HFFc6 (cell line): ENCODE data around the gene PTPRK. TPM values are rescaled to one million over a fixed set of nuclear protein-coding genes. Genes with fewer than 3 reads are reported as not detected.
A peak's percentile ranks its signal among the peaks of the same experiment; 100 is the strongest.

Source experiments
- DNase-seq: peaks from one replicate; pipeline ENCODE4 v3.0.0-alpha.2; 2018
- H3K27ac Mint-ChIP-seq: 2 replicates; pipeline ENCODE4 v1.8.0; 2020; ENCODE audit warnings: mild to moderate bottlenecking, mixed read lengths
- H3K27me3 Mint-ChIP-seq: 2 replicates; pipeline ENCODE4 v1.8.0; 2021; ENCODE audit warnings: mild to moderate bottlenecking, moderate library complexity, mixed read lengths; ENCODE audit not compliant: insufficient read depth
- H3K36me3 Mint-ChIP-seq: 2 replicates; pipeline ENCODE4 v1.8.0; 2021; ENCODE audit warnings: low read depth, mixed read lengths
- H3K4me1 Mint-ChIP-seq: 2 replicates; pipeline ENCODE4 v1.8.0; 2020; ENCODE audit warnings: low read depth, mixed read lengths
- H3K4me3 Mint-ChIP-seq: 2 replicates; pipeline ENCODE4 v1.8.0; 2020; ENCODE audit warnings: mild to moderate bottlenecking, moderate library complexity, mixed read lengths
- H3K9me3 Mint-ChIP-seq: 2 replicates; pipeline ENCODE4 v1.8.0; 2020; ENCODE audit warnings: mild to moderate bottlenecking, mixed read lengths
- total RNA-seq, 6 experiments: library from RNA; stranded (reverse); fragmentation: NEBNext Ultra II Directional; extraction: Animal tissue kit (Norgen Biotek cat#: 25700); gene quantifications; 2 replicates in 1 of 6; 3 replicates in 5 of 6; pipeline ENCODE4 v1.2.3, GENCODE V29; 2021
- TF ChIP-seq, protein P1 (sequence below): fragments of 200-600 bp; sonication (generic); IDR thresholded peaks from 2 replicates; pipeline ENCODE4 v1.5.0; 2021; ENCODE audit warnings: antibody characterized with exemption, mild to moderate bottlenecking

PTPRK gene
- total RNA-seq, 6 experiments from 2014 or later, result 92.8 to 104 (median 97.3) TPM

DNA sequence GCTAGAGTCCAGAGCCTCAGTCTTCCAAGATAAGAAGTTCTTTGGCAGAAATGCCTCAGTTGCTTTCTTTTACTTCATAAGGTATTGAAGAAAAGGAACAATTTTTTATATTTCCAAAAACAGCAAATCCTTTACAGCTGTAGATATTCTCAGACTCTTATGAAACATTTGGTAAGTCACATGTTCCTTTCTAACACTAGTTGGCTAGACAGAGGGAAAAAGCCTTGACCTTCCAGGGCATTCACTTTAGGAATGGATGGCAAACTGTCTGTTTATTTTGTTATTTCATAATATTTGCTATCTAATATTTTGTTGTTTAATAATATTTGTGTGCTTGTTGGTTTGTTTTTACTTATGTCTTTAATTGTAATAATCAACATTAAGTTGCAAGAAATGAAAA, 140.8 kb downstream of the PTPRK start:
- Mint-ChIP-seq H3K27me3 (peaks cover 5% of the 10 kb centered on the region; the same call in 1 of the 2 replicates), H3K9me3 (peaks cover 27% of the 10 kb centered on the region), H3K4me1 (peaks cover 7% of the 10 kb centered on the region), H3K4me3 (no peak overlapping the region), H3K27ac (no peak overlapping the region), H3K36me3 (peaks cover 47% of the 10 kb centered on the region)
- TF ChIP-seq, protein P1, sequence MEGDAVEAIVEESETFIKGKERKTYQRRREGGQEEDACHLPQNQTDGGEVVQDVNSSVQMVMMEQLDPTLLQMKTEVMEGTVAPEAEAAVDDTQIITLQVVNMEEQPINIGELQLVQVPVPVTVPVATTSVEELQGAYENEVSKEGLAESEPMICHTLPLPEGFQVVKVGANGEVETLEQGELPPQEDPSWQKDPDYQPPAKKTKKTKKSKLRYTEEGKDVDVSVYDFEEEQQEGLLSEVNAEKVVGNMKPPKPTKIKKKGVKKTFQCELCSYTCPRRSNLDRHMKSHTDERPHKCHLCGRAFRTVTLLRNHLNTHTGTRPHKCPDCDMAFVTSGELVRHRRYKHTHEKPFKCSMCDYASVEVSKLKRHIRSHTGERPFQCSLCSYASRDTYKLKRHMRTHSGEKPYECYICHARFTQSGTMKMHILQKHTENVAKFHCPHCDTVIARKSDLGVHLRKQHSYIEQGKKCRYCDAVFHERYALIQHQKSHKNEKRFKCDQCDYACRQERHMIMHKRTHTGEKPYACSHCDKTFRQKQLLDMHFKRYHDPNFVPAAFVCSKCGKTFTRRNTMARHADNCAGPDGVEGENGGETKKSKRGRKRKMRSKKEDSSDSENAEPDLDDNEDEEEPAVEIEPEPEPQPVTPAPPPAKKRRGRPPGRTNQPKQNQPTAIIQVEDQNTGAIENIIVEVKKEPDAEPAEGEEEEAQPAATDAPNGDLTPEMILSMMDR, result no peak
- no peak for DNase-seq

DNA sequence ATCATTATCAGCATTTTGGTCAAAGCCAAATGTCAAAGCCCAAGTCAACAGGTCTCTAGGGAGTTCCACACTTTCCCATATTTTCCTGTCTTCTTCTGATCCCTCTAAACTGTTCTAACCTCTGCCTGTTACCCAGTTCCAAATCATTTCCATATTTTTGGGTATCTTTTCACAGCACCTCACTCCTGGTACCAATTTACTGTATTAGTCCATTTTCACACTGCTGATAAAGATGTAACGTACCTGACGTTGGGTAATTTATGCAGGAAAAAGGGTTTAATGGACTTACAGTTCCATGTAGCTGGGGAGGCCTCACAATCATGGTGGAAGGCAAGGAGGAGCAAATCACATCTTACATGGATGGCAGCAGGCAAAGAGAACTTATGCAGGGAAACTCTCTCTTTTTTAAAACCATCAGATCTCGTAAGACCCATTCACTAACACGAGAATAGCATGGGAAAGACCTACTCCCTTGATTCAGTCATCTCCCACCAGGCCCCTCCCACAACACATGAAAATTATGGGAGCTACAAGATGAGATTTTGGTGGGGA, 143.4 kb downstream of the PTPRK start:
- Mint-ChIP-seq H3K27ac (no peak overlapping the region), H3K9me3 (peaks cover 27% of the 10 kb centered on the region), H3K27me3 (peaks cover 5% of the 10 kb centered on the region; the same call in 1 of the 2 replicates), H3K36me3 (peaks cover 46% of the 10 kb centered on the region), H3K4me1 (no peaks in the 10 kb centered on the region), H3K4me3 (no peak overlapping the region)
- TF ChIP-seq, protein P1, result no peak
- no peak for DNase-seq

DNA sequence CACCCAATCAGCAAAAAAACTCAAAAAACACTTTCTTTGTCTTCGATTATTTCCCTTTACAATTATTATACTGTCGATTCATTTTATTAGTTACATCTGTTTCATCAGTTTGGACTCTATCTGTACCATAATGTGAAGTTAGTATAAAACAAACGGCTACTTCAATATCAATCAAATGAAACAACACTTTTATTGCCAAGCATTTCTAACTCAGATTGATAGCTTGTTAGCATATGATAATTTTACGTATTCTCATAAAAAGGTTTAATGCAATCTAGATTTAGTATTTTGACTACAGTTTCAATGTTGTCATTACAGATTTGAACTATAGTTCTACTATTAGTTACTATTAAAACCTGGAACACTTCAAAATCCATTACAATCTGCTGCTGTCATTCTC, 149.3 kb downstream of the PTPRK start:
- H3K36me3 Mint-ChIP-seq, result peaks cover 27% of the 10 kb centered on the region
- H3K9me3 Mint-ChIP-seq, result peaks cover 12% of the 10 kb centered on the region
- peaks cover 51% of the 10 kb centered on the region for H3K4me1 Mint-ChIP-seq
- no peaks in the 10 kb centered on the region for H3K27me3 Mint-ChIP-seq
- H3K4me3 Mint-ChIP-seq, result no peak overlapping the region
- TF ChIP-seq, protein P1, result no peak
- peak overlapping the region; percentile 55 for H3K27ac Mint-ChIP-seq
- no peak for DNase-seq

DNA sequence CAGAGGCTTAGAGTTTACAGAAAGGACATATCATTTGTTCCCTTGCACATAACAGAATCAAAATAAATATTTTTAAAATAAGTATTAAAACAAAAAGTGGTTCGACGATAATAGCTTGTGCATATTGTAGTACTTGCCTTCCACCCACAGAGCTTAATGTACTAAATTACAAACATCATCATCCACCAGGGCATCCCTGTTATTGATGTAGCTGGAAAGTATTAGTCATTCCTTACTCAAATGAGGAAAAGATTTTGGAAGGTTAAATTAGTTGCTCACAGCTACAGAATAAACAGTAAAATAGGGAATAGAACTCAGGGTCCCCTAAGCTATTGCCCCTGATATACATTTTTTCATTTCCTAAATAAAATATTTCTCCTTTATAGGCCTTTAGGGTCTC, 150.3 kb downstream of the PTPRK start:
- Mint-ChIP-seq H3K4me3 (no peak overlapping the region; the same call in 1 of the 2 replicates), H3K36me3 (peaks cover 16% of the 10 kb centered on the region), H3K9me3 (peaks cover 2% of the 10 kb centered on the region), H3K4me1 (peaks cover 51% of the 10 kb centered on the region), H3K27ac (peak overlapping the region; percentile 50), H3K27me3 (no peaks in the 10 kb centered on the region)
- TF ChIP-seq, protein P1, result peak; percentile 29; the same call in 1 of the 2 replicates
- peak; percentile 68 for DNase-seq

DNA sequence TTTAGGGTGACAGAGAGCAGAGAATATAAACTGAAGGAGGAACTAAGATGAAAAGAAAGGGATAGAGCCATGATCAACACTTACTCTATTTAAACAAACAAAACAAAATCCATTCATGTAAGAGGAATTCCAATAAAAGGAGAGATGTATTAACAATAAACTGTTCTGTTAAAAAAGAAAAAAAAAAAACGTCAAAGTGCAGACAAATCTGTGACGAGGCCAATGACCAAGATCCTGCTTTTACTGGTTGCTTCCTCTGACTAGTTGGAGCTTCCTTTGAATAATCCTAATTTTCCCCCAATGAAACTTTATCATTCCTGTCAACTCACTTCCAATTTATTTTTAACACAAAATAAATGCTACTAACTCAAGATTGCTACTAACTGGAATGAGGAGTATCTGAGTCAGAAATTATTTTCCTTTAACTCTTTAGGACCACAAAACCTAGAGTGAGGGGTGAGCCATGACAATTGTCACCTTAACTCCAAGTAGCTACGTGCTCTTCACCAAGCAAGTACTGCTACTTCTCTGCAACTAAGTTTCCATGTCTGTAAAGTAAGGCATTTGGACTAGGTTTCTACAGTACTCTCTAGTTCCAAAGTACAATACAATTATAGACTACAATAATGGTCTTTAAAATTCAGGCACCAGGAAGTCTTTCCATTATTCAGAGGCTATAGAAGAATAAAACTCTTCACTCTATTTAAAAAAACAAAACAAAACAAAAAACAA, 152.0 kb downstream of the PTPRK start:
- peaks cover 9% of the 10 kb centered on the region; the same call in 1 of the 2 replicates for H3K36me3 Mint-ChIP-seq
- no peaks in the 10 kb centered on the region for H3K9me3 Mint-ChIP-seq
- H3K27ac Mint-ChIP-seq, result peak overlapping the region; percentile 74
- TF ChIP-seq, protein P1, result no peak
- H3K4me1 Mint-ChIP-seq, result peaks cover 57% of the 10 kb centered on the region
- no peaks in the 10 kb centered on the region for H3K27me3 Mint-ChIP-seq
- DNase-seq, result peak; percentile 55
- peak overlapping the region; percentile 59 for H3K4me3 Mint-ChIP-seq
